Endothelial cell of umbilical vein (primary cell): ENCODE data around the gene NEB. TPM values are rescaled to one million over a fixed set of nuclear protein-coding genes. Genes with fewer than 3 reads are reported as not detected.

Experiments
- BruUV-seq: library from RNA; stranded (reverse); fragments of 400-500 nt; replicated peaks from 2 replicates; lab custom pipeline; 2021; lab: Mats Ljungman, UMichigan
- CTCF ChIA-PET: fragments of 300-600, 350-600 bp; sonication (Branson Sonifier 250); formaldehyde crosslinking; loops from one replicate; lab custom pipeline; 2021; ENCODE audit warnings: antibody characterized with exemption, inconsistent platforms; lab: Charles Lee
- POLR2A ChIA-PET: fragments of 300-600, 350-600 bp; sonication (Branson Sonifier 250); formaldehyde crosslinking; loops from one replicate; lab custom pipeline; 2021; ENCODE audit warnings: antibody characterized with exemption, inconsistent platforms; lab: Charles Lee
- DNase-seq: peaks from one replicate; pipeline ENCODE4 v3.0.0-alpha.2; 2011; ENCODE audit warnings: low read depth, low spot score
- FAIRE-seq: peaks from 2 replicates; lab custom pipeline; 2011; peaks lifted over from hg19 to GRCh38; lab: Jason Lieb, UNC
- H2AFZ ChIP-seq: 2 replicates; pipeline ENCODE4 v1.6.0; 2012; ENCODE audit warnings: low read depth, low read length, control low read depth, inconsistent platforms
- H3K27ac ChIP-seq: 2 replicates; pipeline ENCODE4 v1.5.1; 2011; ENCODE audit warnings: low read depth, mild to moderate bottlenecking, control low read depth, low read length, moderate library complexity; ENCODE audit not compliant: insufficient read depth
- H3K27me3 ChIP-seq, 2 experiments: 2 replicates each; pipeline versions ENCODE4 v1.6.0 to v1.6.1; 2011; ENCODE audit warnings: low read length in 2 of 2, mixed read lengths in 1 of 2; ENCODE audit not compliant: control insufficient read depth in 2 of 2, insufficient read depth in 2 of 2
- H3K36me3 ChIP-seq, 2 experiments: 2 replicates in 1 of 2; 3 replicates in 1 of 2; pipeline ENCODE4 v1.5.1; 2011; ENCODE audit warnings: low read length in 2 of 2, mild to moderate bottlenecking in 1 of 2, moderate library complexity in 1 of 2; ENCODE audit not compliant: control insufficient read depth in 2 of 2, insufficient read depth in 2 of 2; ENCODE audit errors: extremely low read depth in 1 of 2
- H3K4me1 ChIP-seq: 3 replicates; pipeline ENCODE4 v1.5.1; 2011; ENCODE audit warnings: mild to moderate bottlenecking, low read length; ENCODE audit not compliant: control insufficient read depth, insufficient read depth; ENCODE audit errors: extremely low read depth
- H3K4me2 ChIP-seq: 2 replicates; pipeline ENCODE4 v1.6.1; 2011; ENCODE audit warnings: low read length, control low read depth, mixed read lengths; ENCODE audit not compliant: insufficient read depth
- H3K4me3 ChIP-seq, 3 experiments: fragments of 200-600 bp in 1 of 3; sonication (generic), shearing (Covaris generic) in 1 of 3; replicated peaks in 1 of 3; 2 replicates each; pipeline ENCODE4 v1.5.1; 2011 to 2016; ENCODE audit warnings: control low read depth in 3 of 3, low read length in 3 of 3, mild to moderate bottlenecking in 2 of 3, inconsistent platforms in 1 of 3, low read depth in 1 of 3, moderate library complexity in 1 of 3; ENCODE audit not compliant: insufficient read depth in 1 of 3
- H3K79me2 ChIP-seq: 2 replicates; pipeline ENCODE4 v1.6.0; 2012; ENCODE audit warnings: low read length, inconsistent platforms; ENCODE audit not compliant: control insufficient read depth, insufficient read depth
- H3K9ac ChIP-seq: replicated peaks from 2 replicates; pipeline ENCODE3; 2011; ENCODE audit warnings: low read length, control low read depth; ENCODE audit not compliant: insufficient read depth; ENCODE audit errors: extremely low read depth
- H3K9me1 ChIP-seq: replicated peaks from 3 replicates; pipeline ENCODE4 v1.6.0; 2011; ENCODE audit warnings: mild to moderate bottlenecking, low read length; ENCODE audit not compliant: control insufficient read depth, insufficient read depth; ENCODE audit errors: extremely low read depth
- H3K9me3 ChIP-seq: replicated peaks from 2 replicates; pipeline ENCODE4 v1.5.1; 2012; ENCODE audit warnings: low read length, inconsistent platforms; ENCODE audit not compliant: control insufficient read depth, insufficient read depth
- H4K20me1 ChIP-seq: replicated peaks from 2 replicates; pipeline ENCODE3; 2011; ENCODE audit warnings: mild to moderate bottlenecking, low read length; ENCODE audit not compliant: control insufficient read depth, insufficient read depth; ENCODE audit errors: extremely low read depth
- EZH2 ChIP-seq: IDR thresholded peaks from 2 replicates; pipeline ENCODE4 v1.6.1; 2012; ENCODE audit warnings: borderline replicate concordance, low read depth, mild to moderate bottlenecking, moderate library complexity, low read length, inconsistent platforms; ENCODE audit not compliant: severe bottlenecking
- FOS ChIP-seq: IDR thresholded peaks from 2 replicates; pipeline ENCODE4 v1.6.1; 2011; ENCODE audit warnings: mild to moderate bottlenecking, low read length, moderate library complexity, borderline replicate concordance; ENCODE audit not compliant: insufficient read depth
- GATA2 ChIP-seq: IDR thresholded peaks from 2 replicates; pipeline ENCODE4 v1.7.0; 2011; ENCODE audit warnings: low read depth, mild to moderate bottlenecking, moderate library complexity, mixed read lengths, low read length; ENCODE audit not compliant: insufficient read length, insufficient read depth
- JUN ChIP-seq: IDR thresholded peaks from 2 replicates; pipeline ENCODE4 v1.6.1; 2011; ENCODE audit warnings: borderline replicate concordance, low read depth; ENCODE audit not compliant: insufficient read length, insufficient read depth
- MYC ChIP-seq: IDR thresholded peaks from one replicate; pipeline ENCODE4 v1.6.1; 2011; ENCODE audit warnings: mild to moderate bottlenecking, low read depth, low read length
- POLR2A ChIP-seq: IDR thresholded peaks from 2 replicates; pipeline ENCODE4 v1.6.1; 2012; ENCODE audit warnings: low read depth, mild to moderate bottlenecking, control low read depth, low read length
- POLR2AphosphoS5 ChIP-seq: IDR thresholded peaks from 2 replicates; pipeline ENCODE4 v1.6.1; 2012; ENCODE audit warnings: low read depth, mild to moderate bottlenecking, control low read depth, low read length, moderate library complexity; ENCODE audit not compliant: insufficient read depth
- dilution Hi-C: fragments of 300-500 bp; cut with MboI; formaldehyde crosslinking; loops from one replicate; pipeline ENCODE4 v1.15.0; 2019; ENCODE audit warnings: low sequenced_read_pairs; ENCODE audit not compliant: extremely low pct_ligation_motif_present
- intact Hi-C: fragments of 100-400 bp; cut with micrococcal nuclease; formaldehyde crosslinking; loops from one replicate; pipeline ENCODE4 v1.10.0; 2022
- polyA plus RNA-seq, 4 experiments: library from polyadenylated mRNA; depleted of rRNA in 3 of 4; stranded (reverse) in 3 of 4; unstranded in 1 of 4; fragments of >200 nt; gene quantifications; 2 replicates each; pipeline versions ENCODE4 v1.2.1 to v1.2.3, GENCODE V29; 2011 to 2012; ENCODE audit warnings: missing spikeins in 1 of 4
- total RNA-seq: library from RNA; stranded (reverse); gene quantifications from 2 replicates; pipeline ENCODE4 v1.2.3, GENCODE V29; 2021
- TF ChIP-seq, protein P1 (sequence below), 2 donors: IDR thresholded peaks; 1 replicate in 1 of 2; 2 replicates in 1 of 2; pipeline ENCODE4 v1.5.1; 2011; ENCODE audit warnings: low read length in 2 of 2, mild to moderate bottlenecking in 2 of 2, moderate library complexity in 2 of 2, control low read depth in 1 of 2, inconsistent platforms in 1 of 2, low read depth in 1 of 2; ENCODE audit not compliant: insufficient read depth in 1 of 2; ENCODE audit errors: extremely low read depth in 1 of 2
- TF ChIP-seq, protein P2 (sequence below): IDR thresholded peaks from 2 replicates; pipeline ENCODE4 v1.6.1; 2011; ENCODE audit not compliant: insufficient read depth, insufficient read length

Gene NEB
- total and polyA plus RNA-seq, 2 donors (not counting 3 experiments of a cell fraction or from before 2014, with no cell fraction given), result 0.84 to 1.8 TPM

DNA sequence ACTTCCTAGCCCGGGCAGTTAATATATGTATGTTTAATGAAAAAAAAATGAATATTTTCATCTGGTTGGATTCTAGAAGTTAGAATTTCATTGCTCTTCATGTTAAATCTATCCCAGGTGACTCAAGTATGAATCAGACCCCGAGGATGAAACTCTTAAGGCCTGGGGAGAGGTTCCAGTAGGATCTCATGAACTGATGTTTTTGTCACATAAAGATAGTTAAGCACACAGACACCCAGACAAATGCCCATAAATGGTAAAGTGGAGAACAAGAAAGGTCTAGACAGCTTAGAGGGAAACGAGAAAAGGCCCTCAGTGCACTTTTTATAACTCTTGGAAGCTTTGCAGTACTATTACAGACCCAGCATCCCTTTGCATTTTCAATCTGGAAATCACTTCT is 210.4 kb downstream of the NEB start:
- no peaks in the 10 kb centered on the region for H3K79me2 ChIP-seq
- FAIRE-seq, result no peak
- BruUV-seq, result no TSS peak
- intact Hi-C loops, result no loop called here
- TF ChIP-seq POLR2A, result no peak
- no peak for TF ChIP-seq POLR2AphosphoS5
- TF ChIP-seq, protein P1, sequence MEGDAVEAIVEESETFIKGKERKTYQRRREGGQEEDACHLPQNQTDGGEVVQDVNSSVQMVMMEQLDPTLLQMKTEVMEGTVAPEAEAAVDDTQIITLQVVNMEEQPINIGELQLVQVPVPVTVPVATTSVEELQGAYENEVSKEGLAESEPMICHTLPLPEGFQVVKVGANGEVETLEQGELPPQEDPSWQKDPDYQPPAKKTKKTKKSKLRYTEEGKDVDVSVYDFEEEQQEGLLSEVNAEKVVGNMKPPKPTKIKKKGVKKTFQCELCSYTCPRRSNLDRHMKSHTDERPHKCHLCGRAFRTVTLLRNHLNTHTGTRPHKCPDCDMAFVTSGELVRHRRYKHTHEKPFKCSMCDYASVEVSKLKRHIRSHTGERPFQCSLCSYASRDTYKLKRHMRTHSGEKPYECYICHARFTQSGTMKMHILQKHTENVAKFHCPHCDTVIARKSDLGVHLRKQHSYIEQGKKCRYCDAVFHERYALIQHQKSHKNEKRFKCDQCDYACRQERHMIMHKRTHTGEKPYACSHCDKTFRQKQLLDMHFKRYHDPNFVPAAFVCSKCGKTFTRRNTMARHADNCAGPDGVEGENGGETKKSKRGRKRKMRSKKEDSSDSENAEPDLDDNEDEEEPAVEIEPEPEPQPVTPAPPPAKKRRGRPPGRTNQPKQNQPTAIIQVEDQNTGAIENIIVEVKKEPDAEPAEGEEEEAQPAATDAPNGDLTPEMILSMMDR (IDR thresholded peaks at IDR 0.05; ENCODE audit: extremely low read depth in 1 of 2, insufficient read depth in 1 of 2, low read depth in 1 of 2, low read length in 2 of 2), result no peak
- no peak for TF ChIP-seq GATA2
- TF ChIP-seq, protein P2, sequence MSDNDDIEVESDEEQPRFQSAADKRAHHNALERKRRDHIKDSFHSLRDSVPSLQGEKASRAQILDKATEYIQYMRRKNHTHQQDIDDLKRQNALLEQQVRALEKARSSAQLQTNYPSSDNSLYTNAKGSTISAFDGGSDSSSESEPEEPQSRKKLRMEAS, result no peak
- H3K4me2 ChIP-seq, result no peak overlapping the region
- POLR2A ChIA-PET, result no interaction called here
- H3K27me3 ChIP-seq, result no peaks in the 10 kb centered on the region
- DNase-seq, result no peak
- no peaks in the 10 kb centered on the region for H3K9me1 ChIP-seq
- H4K20me1 ChIP-seq, result no peaks in the 10 kb centered on the region
- dilution Hi-C loops, result no loop called here
- H3K36me3 ChIP-seq, result no peaks in the 10 kb centered on the region
- H3K27ac ChIP-seq, result no peak overlapping the region
- no peaks in the 10 kb centered on the region for H3K9me3 ChIP-seq
- H2AFZ ChIP-seq, result no peak overlapping the region
- no peaks in the 10 kb centered on the region for H3K4me1 ChIP-seq
- H3K4me3 ChIP-seq, result no peak overlapping the region
- CTCF ChIA-PET, result no interaction called here
- H3K9ac ChIP-seq, result no peak overlapping the region

DNA sequence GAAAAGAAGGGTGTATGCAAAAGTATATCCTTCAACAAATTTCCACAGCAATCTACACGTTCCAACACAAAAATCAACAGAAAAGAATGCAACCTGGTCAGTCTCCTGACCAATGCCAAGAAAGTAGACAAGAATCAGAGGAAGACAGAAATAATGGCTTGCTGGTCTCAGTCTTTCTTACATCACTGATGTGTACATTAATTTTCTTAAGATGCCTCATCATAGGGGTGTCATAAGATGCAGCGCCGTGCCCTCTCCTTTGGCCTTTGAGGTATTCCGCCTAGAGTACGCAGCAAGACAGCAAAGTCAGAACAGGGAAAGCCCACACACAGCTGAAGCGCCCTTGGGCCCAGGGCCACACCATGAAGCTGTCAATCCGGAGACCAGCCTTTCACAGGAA is 211.7 kb downstream of the NEB start:
- ChIA-PET CTCF (no interaction called here), POLR2A (no interaction called here)
- Histone ChIP-seq H3K9me1 (no peaks in the 10 kb centered on the region), H3K9me3 (no peaks in the 10 kb centered on the region), H3K79me2 (no peaks in the 10 kb centered on the region), H3K4me3 (no peak overlapping the region), H3K4me1 (no peaks in the 10 kb centered on the region), H3K4me2 (no peak overlapping the region), H3K9ac (no peak overlapping the region), H3K27ac (no peak overlapping the region), H3K27me3 (no peaks in the 10 kb centered on the region), H3K36me3 (no peaks in the 10 kb centered on the region), H2AFZ (no peak overlapping the region), H4K20me1 (no peaks in the 10 kb centered on the region)
- TF ChIP-seq FOS (no peak), POLR2A (no peak), POLR2AphosphoS5 (no peak), MYC (no peak), EZH2 (no peak), GATA2 (no peak), JUN (no peak)
- TF ChIP-seq, protein P2, result no peak
- TF ChIP-seq, protein P1 (IDR thresholded peaks at IDR 0.05; ENCODE audit: extremely low read depth in 1 of 2, insufficient read depth in 1 of 2, low read depth in 1 of 2, low read length in 2 of 2), result no peak
- no TSS peak for BruUV-seq
- DNase-seq, result no peak
- dilution Hi-C loops, result no loop called here
- intact Hi-C loops, result no loop called here
- no peak for FAIRE-seq
